H1 (cell line): Measurements from ENCODE around the gene VPS37C. TPM values are rescaled to one million over a fixed set of nuclear protein-coding genes. Genes with fewer than 3 reads are reported as not detected.

ENCODE experiments used
- BCL11A ChIP-seq, 2 experiments: IDR thresholded peaks; one replicate each; pipeline ENCODE4 v1.6.1; 2011; ENCODE audit warnings: low read depth in 2 of 2, low read length in 2 of 2, mild to moderate bottlenecking in 2 of 2
- CHD2 ChIP-seq: IDR thresholded peaks from 2 replicates; pipeline ENCODE4 v1.6.1; 2012; ENCODE audit warnings: low read length, improper control_type of control experiment
- MAFK ChIP-seq: IDR thresholded peaks from 2 replicates; pipeline ENCODE4 v1.6.1; 2012; ENCODE audit warnings: low read depth, mild to moderate bottlenecking, improper control_type of control experiment, low read length
- SAP30 ChIP-seq: fragments of 300-600 bp; sonication (generic); IDR thresholded peaks from 2 replicates; pipeline ENCODE4 v1.7.1; 2012; ENCODE audit warnings: low read length, moderate library complexity, mild to moderate bottlenecking, inconsistent platforms; ENCODE audit not compliant: insufficient read depth, insufficient replicate concordance
- TAF7 ChIP-seq: optimal IDR thresholded peaks from 2 replicates; pipeline ENCODE3; 2011; ENCODE audit warnings: low read depth, mild to moderate bottlenecking, inconsistent platforms, low read length, moderate library complexity, borderline replicate concordance
- polyA plus RNA-seq, 7 experiments: library from polyadenylated mRNA; depleted of rRNA in 3 of 7; stranded (reverse) in 5 of 7; unstranded in 2 of 7; fragments of >200 nt in 5 of 7; fragments of 200-250 nt in 2 of 7; gene quantifications; 1 replicate in 5 of 7; 2 replicates in 1 of 7; 4 replicates in 1 of 7; pipeline versions ENCODE4 v1.2.1 to v1.2.3, GENCODE V29; 2011 to 2013; ENCODE audit warnings: missing spikeins in 2 of 7, mixed read lengths in 2 of 7
- total RNA-seq: library from RNA; stranded (reverse); fragmentation: NEBNext Ultra II Directional; extraction: Animal tissue kit (Norgen Biotek cat#: 25700); gene quantifications from 2 replicates; pipeline ENCODE4 v1.2.1, GENCODE V29; 2021

Gene VPS37C
- total and polyA plus RNA-seq, 2 of the 8 experiments (the other 6 are each of a cell fraction or from before 2014, with no cell fraction given) = 12.9 to 21.0 TPM

DNA sequence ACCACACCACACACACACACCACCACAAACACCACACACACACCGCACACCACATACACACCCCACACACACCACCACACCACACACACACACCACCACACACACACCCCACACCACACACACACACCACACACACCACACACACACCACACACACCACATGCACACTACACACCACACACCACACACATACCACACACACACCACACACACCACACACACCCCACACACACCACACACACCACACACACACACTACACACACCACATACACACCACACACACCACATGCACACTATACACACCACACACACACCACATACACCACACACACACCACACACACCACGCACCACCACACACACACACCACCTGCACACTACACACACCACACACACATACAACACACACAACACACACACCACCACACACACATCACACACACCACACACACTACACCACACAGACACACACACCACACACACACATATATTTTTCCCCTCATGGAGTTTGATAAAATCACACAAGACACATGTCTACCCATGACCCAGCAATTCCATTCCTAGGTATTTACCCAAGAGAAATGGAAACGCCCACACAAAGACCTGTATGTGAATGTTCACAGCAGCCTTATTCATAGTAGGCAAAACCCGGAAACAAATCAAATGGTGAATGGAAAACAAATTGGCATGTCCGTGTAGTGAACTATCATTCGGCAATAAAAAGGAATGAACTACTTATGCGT, 44.6 kb downstream of the VPS37C start (continued):
- no peak for TF ChIP-seq MAFK
- no peak for TF ChIP-seq CHD2
- no peak for TF ChIP-seq TAF7
- no peak for TF ChIP-seq SAP30
- TF ChIP-seq BCL11A (IDR thresholded peaks at IDR 0.05; ENCODE audit: low read depth in 2 of 2, low read length in 2 of 2) = no peak
